Measurements from ENCODE around the gene ZNF573.
"Not testable (repeated sequence)": the region's sequence is repeated elsewhere in the genome, so short reads cannot be mapped to it uniquely, and the experiment has no call there.

Gene ZNF573

DNA sequence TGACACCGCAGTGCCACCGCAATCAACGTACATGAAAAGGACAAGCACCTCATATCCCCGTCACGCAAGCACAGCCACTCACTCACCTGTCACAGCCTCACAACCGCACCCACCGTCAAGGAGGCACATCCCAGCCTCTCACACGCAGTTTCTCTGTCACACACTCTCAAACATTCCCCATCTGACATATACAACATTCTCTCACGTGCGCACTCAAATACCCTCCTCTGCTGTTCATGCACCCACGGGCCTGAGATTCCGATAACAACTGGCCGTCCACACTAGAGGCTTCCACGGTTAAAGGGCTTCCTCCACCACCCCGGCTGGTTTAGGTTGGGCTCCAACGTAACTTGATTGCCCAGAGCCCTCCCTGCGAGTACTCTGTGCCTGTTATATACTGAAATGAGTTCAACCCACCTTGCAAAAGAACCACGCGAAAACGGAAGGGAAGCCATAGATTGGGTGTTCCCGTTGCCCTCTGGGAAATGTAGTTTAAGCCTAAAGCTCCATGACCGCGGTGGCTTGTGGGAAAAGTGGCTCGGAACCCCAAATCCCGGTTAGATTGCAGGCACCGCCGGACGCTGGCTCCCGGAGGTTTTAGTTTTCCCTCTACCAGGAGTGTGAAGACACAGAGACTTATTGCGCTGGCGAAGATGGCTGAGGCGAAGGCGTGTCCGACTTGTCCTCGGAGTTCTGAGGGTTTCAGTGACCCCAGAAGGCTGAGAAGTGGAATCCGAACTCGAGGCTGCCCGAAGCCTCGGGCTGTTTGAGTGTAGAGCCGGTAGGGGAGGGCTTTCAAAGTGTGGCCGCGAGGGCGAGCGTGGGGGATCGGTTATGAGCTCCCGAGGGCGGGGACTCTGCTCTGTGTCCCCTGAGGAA, at the start of gene ZNF573:
Gene ZNF573 (minus strand): TSS at position 460 of the 879 bp plus-strand sequence. CDS start 5,857 bp downstream, outside the sequence.
- DNase-seq (ENCODE audit: low read depth in 3 of 3) = peak; percentile 54 to 80 (median 69)

DNA sequence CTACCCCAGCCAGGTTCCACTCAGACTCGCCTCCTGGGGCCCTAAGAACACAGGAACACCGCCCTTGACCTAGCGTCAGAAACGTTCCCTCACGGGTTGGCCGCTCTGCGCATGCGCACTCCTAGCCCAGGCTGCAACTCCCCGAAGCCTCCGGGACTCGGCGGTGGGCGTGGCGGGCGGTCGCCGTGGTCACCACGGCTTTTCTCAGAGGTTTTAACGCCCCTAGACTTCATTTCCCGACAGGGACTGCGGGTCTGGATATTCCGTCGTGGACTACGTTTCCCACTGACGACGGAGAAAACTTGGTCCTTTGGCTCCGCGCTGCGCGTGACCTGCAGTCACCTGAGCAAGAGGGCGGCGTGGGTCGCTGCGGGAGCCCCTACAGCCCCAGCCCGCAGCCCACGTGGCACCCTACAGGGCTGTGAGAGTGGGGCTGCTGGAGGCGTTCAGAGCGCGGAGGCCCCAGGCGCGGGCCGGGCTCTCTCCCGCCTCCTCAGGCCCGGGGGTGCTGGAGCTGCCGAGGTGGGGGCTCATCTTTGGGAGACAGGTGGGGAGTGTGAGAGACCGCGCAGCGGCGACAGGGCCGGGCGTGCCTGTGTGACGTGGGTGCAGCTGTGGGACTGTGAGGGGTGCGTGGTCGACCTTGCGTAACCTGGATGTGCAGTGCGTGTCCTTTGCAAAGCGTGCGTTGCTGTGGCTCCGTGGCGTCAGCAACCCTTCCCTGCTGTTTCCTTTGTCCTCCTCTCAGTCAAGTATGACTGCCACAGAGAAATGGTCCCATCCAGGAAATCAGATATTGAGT, 38.0 kb upstream of the ZNF573 start:
- peak in 2 of 3 donors; percentile 9 to 13 for DNase-seq (ENCODE audit: low read depth in 3 of 3)

DNA sequence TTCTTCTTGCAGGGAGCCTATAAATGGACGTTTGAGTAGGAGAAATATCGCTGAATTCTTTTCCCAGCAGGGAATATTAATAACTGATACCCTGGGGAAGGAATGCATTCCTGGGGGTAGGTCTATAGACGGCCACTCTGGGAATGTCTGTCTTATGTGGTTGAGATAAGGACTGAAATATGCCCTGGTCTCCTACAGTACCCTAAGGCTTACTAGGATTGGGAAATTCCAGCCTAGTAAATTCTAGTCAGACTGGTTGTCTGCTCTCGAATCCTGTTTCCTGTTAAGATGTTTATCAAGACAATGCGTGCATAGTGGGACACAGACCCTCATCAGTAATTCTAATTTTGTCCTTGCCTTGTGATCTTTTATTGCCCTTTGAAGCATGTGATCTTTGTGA, 36.2 kb upstream of the ZNF573 start:
- DNase-seq (ENCODE audit: low read depth in 3 of 3) = not testable (repeated sequence)

DNA sequence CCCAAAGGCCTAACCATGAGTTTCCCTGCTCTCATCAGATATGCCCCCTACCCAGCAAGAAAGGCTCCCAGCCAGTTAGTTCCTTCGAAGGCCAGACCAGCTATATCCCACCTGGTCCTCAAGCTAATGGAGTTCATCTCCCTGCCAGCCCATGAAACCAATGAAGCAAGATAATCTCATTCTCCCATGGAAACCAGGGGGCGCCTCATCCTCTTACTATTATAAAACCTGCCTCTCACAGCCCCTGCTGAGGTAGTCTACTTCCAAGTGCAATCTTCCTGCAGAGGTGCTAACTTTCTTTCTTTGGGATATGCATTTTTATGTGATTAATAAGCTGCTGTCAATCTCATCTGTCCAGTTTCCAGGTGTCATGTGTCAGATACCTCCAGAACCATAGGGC, 34.0 kb upstream of the ZNF573 start:
- no peak for DNase-seq (ENCODE audit: low read depth in 3 of 3)

DNA sequence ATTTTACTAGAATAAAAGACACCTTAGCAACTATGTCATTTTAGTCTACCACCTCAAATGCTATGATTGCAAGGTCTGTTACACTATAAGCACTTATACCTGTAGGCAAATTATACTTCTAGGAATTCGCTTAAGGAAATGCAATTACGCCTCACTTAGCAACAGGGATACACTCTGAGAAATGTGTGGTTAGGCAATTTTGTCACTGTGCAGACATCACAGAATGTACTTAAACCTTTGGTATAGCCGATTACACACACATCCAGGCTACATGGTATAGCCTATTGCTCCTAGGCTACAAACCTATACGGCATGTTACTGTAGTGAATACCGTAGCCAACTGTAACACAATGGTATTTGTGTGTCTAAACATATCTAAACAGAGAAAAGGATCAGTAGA, 30.0 kb upstream of the ZNF573 start:
- no peak for DNase-seq (ENCODE audit: low read depth in 3 of 3)

DNA sequence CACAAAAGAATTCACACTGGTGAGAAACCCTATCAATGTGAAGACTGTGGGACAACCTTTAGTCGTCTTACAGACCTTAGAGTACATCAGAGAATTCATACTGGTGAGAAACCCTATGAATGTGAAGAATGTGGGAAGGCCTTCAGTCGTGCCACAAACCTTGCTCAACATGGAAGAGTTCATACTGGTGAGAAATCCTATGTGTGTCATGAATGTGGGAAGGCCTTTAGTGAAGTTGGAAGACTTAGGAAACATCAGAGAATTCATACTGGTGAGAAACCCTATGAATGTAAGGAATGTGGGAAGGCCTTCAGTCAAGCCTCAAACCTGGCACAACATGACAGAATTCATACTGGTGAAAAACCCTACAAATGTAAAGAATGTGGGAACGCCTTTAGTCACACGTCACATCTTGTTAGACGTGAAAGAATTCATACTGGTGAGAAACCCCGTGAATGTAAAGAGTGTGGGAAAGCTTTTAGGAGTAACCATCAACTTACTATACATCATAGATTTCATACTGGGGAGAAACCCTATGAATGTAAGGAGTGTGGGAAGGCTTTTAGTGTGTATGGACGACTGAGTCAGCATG, 24.0 kb upstream of the ZNF573 start:
- no peak for DNase-seq (ENCODE audit: low read depth in 3 of 3)

DNA sequence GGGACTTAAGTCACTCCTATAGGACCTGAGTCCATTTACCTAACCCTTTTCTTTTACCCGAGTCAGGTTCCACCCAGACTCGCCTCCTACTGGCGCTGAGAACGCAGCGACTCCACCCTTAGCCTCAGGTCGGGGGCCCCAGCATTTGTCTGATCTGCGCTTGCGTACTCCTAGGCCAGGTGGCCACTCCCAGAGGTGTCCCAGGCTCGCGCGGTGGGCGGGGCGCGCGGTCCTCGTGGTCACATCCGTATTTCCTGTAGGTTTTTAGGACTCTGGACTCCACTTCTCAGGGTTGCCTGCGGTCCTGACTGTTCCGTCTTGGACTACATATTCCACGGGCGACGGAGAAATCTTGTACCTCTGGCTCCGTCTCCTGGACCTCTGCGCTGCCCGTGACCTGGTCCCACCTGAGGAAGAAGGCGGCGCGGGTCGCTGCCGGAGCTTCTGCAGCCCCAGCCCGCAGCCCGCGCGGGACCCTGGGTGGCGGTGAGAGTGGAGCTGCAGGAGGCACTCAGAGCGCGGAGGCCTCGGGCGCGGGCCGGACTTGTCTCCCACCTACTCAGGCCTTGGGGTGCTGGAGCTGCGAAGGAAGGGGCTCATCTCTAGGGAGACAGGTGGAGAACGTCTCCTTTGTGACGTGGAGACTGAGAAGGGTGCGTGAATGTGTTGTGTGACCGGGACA, 11.0 kb upstream of the ZNF573 start:
- DNase-seq (ENCODE audit: low read depth in 3 of 3) = no peak

DNA sequence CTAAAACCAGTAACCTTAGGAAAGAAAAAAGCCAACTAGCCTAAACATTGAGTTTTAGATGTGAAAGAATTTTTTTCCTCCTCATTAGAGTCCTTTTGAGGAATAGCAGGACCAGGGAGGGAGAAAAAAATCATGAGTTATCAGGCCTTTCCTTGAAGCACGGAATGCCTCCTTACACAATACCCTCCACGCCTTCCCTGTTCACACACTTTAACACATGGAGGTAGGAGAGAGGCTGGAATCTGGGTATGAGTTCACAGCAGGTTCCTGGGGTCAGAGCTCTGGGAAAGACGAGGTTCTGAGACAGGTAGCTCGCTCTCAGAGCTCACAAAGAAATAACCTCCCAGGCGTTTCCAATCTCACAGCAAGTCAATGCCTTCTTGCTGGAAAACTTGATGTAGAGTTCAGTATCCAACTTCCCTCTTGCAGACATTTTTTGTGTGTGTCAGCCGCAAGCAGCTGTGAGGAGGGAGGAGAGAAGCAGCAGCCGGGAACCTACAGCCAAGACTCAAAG, 716 bp downstream of the ZNF573 start:
- no peak for DNase-seq (ENCODE audit: low read depth in 3 of 3)

DNA sequence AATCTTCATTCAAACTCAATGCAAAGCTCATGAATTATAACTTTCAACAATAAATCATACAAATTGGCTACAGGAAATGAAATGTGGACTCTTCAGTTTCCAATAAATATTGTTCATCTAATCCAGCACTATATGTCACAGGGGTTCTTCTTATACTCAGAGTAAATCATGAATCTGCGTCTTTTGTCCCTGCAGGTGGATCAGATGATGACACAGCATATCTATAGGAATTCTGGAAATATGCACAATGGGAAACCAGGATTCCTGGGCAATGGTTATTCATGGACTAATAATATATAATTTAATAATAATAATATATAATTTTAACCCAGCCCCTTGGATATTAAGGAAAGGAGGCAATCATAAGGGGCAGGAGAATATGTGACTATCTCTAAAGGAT, 8.4 kb downstream of the ZNF573 start:
- DNase-seq (ENCODE audit: low read depth in 3 of 3) = no peak

DNA sequence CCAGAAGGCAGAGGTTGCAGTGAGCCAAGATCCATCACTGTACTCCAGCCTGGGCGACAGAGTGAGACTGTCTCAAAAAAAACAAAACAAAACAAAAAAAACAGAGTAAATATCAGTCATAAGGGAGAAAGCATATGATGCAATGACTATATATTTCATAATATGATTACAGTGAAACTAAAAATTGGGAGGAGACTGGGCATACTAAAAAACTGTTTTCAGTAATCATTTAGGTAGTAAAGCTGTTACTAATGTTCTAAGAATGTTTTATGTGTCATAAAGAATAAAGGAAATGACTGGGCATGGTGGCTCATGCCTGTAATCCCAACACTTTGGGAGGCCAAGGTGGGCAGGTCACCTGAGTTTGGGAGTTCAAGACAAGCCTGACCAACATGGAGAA, 15.9 kb downstream of the ZNF573 start:
- no peak for DNase-seq (ENCODE audit: low read depth in 3 of 3)

DNA sequence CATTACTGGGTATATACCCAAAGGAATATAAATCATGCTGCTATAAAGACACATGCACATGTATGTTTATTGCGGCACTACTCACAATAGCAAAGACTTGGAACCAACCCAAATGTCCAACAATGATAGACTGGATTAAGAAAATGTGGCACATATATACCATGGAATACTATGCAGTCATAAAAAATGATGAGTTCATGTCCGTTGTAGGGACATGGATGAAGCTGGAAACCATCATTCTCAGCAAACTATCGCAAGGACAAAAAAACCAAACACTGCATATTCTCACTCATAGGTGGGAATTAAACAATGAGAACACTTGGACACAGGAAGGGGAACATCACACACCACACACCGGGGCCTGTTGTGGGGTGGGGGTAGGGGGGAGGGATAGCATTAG, 21.7 kb downstream of the ZNF573 start:
- DNase-seq (ENCODE audit: low read depth in 3 of 3) = not testable (repeated sequence)

DNA sequence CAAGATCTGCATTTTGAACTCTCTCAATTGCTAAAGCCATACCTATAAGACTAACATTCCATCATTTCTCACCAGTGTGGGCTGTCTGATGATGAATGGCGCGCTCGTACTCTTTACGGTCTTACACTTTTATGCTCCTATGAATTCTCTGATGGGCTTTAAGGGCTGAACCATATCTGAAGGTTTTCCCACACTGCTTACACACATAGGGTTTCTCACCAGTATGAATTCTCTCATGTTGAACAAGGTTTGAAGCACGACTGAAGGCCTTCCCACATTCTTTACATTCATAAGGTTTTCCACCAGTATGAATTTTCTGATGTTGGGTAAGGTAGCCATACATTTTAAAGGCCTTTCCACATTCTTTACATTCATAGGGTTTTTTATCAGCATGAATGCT, 41.0 kb downstream of the ZNF573 start:
- DNase-seq (ENCODE audit: low read depth in 3 of 3) = no peak

DNA sequence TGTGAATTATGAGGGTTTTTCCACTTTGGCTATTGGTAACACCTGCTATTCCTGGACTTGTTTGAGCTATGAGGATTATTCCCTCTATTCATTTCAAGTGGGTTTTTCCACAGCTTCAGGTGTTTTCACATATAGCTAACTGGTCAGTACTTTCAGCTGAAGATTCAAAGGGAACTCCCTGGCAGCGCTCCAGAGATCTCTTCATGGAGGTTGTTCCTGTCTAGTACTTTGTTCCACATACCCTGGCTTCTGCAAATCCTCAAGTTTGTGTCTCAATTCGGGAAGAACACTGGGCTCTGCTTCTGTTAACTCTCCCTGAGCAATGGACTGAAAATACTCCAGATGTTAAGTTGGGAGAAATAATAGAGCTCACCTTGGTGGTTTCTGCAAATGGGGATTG, 54.2 kb downstream of the ZNF573 start:
- DNase-seq (ENCODE audit: low read depth in 3 of 3) = no peak

DNA sequence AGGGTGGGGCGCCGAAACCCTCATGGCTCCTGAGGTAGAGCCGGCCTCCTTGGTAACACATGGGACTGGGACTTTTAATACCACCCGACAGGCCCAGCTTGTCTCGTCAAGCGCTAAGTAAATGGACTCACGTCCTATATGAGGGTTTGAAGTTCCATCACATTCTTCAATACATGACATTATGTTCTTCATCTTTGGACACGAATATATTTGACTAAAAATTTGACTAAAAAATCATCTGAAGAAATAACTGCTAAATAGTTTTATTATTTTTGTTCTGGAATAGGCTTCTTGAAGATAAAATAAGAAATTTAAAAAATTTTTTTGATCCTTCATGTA, 59.5 kb downstream of the ZNF573 start:
- no peak for DNase-seq (ENCODE audit: low read depth in 3 of 3)

DNA sequence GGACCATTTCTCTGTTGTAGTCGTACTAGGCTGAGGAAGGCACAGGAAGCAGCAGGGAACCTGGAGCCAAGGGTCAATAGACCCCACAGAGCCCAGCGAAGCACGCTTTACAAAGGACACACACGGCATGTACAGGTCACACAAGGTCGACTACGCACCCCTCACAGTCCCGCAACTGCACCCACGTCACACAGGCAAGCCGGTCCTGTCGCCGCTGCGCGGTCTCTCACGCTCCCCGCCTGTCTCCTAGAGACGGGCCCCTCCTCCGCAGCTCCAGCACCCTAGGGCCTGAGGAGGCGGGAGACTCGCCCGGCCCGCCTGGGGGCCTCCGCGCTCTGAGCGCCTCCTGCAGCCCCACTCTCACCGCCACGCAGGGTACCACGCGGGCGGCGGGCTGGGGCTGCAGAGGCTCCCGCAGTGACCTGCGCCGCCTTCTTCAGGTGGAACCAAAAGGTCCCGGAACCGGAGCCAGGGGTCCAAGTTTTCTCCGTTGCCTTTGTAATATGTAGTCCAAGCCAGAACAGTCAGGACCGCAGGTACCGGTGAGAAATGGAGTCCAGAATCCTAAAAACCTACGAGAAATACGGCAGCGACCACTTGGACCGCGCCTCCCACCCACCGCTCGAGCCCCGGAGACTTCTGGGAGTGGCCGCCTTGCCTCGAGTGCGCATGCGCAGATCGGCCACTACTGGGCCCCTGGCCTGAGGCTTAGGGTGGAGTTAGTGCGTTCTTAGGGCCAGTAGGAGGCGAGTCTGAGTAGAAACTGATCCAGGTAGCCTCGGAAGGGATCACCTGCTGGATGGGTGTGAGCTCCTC, 60.1 kb downstream of the ZNF573 start, which contains the start of gene ZNF607:
Gene ZNF607 (minus strand): TSS at position 651 of the 816 bp plus-strand sequence. CDS start 8,143 bp downstream, outside the sequence.
- peak; percentile 69 to 82 (median 81) for DNase-seq (ENCODE audit: low read depth in 3 of 3)

DNA sequence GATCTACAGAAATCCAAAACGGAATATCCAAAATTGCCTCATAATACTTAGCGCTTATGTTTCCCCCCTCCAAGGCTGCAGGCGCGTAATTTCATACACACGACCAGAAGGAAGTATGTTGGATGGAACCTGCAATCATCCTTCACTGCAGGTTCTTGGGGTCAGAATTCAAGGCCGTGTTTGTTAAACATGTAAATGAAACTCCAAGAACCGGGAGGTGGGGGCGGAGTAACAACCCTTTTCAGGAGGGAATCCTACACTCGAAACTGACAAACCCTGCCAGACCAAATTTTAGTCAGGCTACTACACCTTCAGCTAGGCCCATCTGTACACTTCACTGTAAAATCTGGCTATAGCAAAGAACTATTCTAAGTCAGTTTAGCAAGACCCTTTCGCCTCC, 61.1 kb downstream of the ZNF573 start:
- DNase-seq (ENCODE audit: low read depth in 3 of 3) = no peak

DNA sequence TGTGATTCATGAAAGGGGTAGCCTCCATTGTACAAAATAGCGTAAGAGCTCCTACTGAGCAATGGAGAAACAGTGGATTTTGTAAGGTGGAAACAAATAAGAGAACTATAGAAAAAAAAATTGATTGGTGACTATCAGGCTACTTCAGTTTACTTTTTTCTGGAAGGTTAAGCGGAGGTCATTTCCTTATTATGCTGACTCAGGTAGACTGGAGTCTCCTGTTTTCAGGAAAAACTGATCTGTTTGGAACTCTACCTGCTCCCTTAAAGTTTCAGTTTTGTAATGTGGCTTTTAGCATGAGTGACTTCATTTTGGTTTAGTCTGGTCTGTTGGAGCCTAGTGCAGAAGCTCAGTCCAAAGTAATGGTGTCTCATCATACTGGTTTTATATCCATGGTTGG, 63.2 kb downstream of the ZNF573 start:
- DNase-seq (ENCODE audit: low read depth in 3 of 3) = no peak

DNA sequence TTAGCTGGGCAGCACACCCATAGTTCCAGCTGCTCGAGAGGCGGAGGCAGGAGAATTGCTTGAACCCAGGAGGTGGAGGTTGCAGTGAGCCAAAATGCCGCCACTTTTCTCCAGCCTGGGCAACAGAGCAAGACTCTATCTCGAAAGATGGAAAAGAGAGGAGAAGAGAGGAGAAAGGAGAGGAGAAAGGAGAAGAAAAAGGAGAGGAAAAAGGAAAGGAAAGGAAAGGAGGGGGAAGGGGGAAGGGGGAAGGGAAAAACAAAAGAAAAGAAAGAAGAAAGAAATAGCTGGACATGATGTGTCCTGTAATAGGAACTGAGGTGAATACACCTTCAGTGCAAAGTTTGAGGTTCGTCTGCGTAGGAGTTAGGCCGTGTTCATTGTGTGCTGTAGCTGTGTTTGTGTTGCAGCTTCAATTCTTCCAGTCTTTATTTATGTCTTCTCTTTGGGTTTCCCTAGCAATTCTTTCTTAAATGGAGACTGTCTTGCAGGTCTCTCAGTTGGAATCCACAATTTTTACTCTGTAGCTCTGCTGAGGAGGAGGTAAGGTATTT, 73.3 kb downstream of the ZNF573 start:
- DNase-seq (ENCODE audit: low read depth in 3 of 3) = no peak

DNA sequence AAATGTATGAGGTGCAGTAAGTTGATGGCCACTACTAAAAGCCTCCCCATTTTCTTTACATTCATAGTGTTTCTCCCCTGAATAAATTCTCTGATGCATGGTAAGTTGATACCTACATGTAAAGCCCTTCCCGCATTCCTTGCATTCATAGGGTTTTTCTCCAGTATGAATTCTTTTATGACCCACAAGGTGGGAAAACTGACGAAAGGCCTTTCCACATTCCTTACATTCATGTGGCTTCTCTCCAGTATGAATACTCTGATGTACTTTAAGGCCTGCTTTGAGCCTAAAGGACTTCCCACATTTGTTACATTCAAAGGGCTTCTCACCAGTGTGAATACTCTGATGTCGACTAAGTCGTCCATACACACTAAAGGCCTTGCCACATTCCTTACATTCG, 80.3 kb downstream of the ZNF573 start:
- no peak for DNase-seq (ENCODE audit: low read depth in 3 of 3)

DNA sequence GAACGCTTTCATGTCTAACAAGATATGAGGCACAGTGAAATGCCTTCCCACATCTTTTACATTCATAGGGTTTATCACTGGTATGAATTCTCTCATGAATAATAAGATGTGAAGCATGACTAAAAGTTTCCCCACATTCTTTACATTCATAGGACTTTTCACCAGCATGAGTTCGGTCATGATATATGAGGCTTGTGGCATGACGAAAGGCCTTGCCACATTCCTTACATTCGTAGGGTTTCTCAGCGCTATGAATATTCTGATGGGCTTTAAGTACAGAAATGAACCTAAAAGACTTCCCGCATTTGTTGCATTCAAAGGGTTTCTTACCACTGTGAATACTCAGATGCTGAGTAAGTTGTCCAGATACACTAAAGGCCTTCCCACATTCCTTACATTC, 81.2 kb downstream of the ZNF573 start:
- DNase-seq (ENCODE audit: low read depth in 3 of 3) = no peak

All from stimulated activated CD4-positive, alpha-beta T cell treated with anti-CD3 and anti-CD28 coated beads, TNF-alpha, amount 100 ng/mL, for 48 hours (primary cell).